Measurements from ENCODE around the gene BLTP3B. TPM values are rescaled to one million over a fixed set of nuclear protein-coding genes. Genes with fewer than 3 reads are reported as not detected.

The BLTP3B gene
- total RNA-seq, 1 donor from 2014 or later = 19.5 TPM

GRCh38 chr12:100157427-100157821 lies 14.8 kb upstream of the BLTP3B start:
- no peak for TF ChIP-seq CTCF (conservative IDR thresholded peaks at IDR 0.05)
- Mint-ChIP-seq H3K4me1 (ENCODE audit: unreplicated experiment) (no peaks in the 10 kb centered on the region), H3K36me3 (no peaks in the 10 kb centered on the region), H3K27ac (no peak overlapping the region), H3K9me3 (no peaks in the 10 kb centered on the region), H3K4me3 (no peak overlapping the region), H3K27me3 (no peaks in the 10 kb centered on the region)
- DNase-seq (ENCODE audit: extremely low spot score, unreplicated experiment) = no peak

- TF ChIP-seq CTCF (conservative IDR thresholded peaks at IDR 0.05) = no peak
- H3K27ac Mint-ChIP-seq = no peak overlapping the region
- H3K27me3 Mint-ChIP-seq = no peaks in the 10 kb centered on the region
- H3K4me1 Mint-ChIP-seq (ENCODE audit: unreplicated experiment) = no peaks in the 10 kb centered on the region
- no peak for DNase-seq (ENCODE audit: extremely low spot score, unreplicated experiment)
- no peaks in the 10 kb centered on the region for H3K36me3 Mint-ChIP-seq
- no peak overlapping the region for H3K4me3 Mint-ChIP-seq
- no peaks in the 10 kb centered on the region for H3K9me3 Mint-ChIP-seq
Observed at GRCh38 chr12:100156731-100157426, 14.2 kb upstream of the BLTP3B start.

GRCh38 chr12:100154474-100155247 lies 12.0 kb upstream of the BLTP3B start:
- no peaks in the 10 kb centered on the region for H3K4me1 Mint-ChIP-seq (ENCODE audit: unreplicated experiment)
- no peak overlapping the region for H3K4me3 Mint-ChIP-seq
- TF ChIP-seq CTCF (conservative IDR thresholded peaks at IDR 0.05) = peak; percentile 87
- no peaks in the 10 kb centered on the region for H3K36me3 Mint-ChIP-seq
- H3K27ac Mint-ChIP-seq = peak overlapping the region; percentile 26
- H3K9me3 Mint-ChIP-seq = no peaks in the 10 kb centered on the region
- no peak for DNase-seq (ENCODE audit: extremely low spot score, unreplicated experiment)
- no peaks in the 10 kb centered on the region for H3K27me3 Mint-ChIP-seq

GRCh38 chr12:100153131-100153530 lies 10.5 kb upstream of the BLTP3B start:
- Mint-ChIP-seq H3K4me1 (ENCODE audit: unreplicated experiment) (no peaks in the 10 kb centered on the region), H3K4me3 (no peak overlapping the region), H3K27ac (no peak overlapping the region), H3K36me3 (no peaks in the 10 kb centered on the region), H3K27me3 (no peaks in the 10 kb centered on the region), H3K9me3 (no peaks in the 10 kb centered on the region)
- TF ChIP-seq CTCF (conservative IDR thresholded peaks at IDR 0.05) = no peak
- no peak for DNase-seq (ENCODE audit: extremely low spot score, unreplicated experiment)

GRCh38 chr12:100151769-100152168 lies 9.1 kb upstream of the BLTP3B start:
- no peak for DNase-seq (ENCODE audit: extremely low spot score, unreplicated experiment)
- Mint-ChIP-seq H3K4me3 (no peak overlapping the region), H3K27ac (no peak overlapping the region), H3K36me3 (no peaks in the 10 kb centered on the region), H3K9me3 (no peaks in the 10 kb centered on the region), H3K27me3 (no peaks in the 10 kb centered on the region), H3K4me1 (ENCODE audit: unreplicated experiment) (no peaks in the 10 kb centered on the region)
- no peak for TF ChIP-seq CTCF (conservative IDR thresholded peaks at IDR 0.05)

Measured in type B pancreatic cell (in vitro differentiated cells).